ENCODE data around the gene SLC52A1. TPM values are rescaled to one million over a fixed set of nuclear protein-coding genes. Genes with fewer than 3 reads are reported as not detected.

Gene SLC52A1
- total RNA-seq, 1 experiment from 2014 or later, result 1.1 TPM

GRCh38 chr17:4998027-4998731, 37.0 kb downstream of the SLC52A1 start:
- ChIA-PET CTCF (interaction anchor here (0.9 to 2.3 kb wide), 7 partner anchors 10 to 89 kb away, joined by 3 to 17 read pairs (median 6); partner anchors contain the start of genes CAMTA2, ENO3 and SPAG7), POLR2A (interaction anchor here (1.0 to 2.0 kb wide), 2 partner anchors 31 to 58 kb away, joined by 3 to 11 read pairs; partner anchors contain the start of genes RNF167, SLC25A11 and SPAG7)
- peak; percentile 7 for ATAC-seq
- Mint-ChIP-seq H3K27me3 (ENCODE audit: low read depth) (peaks cover 24% of the 10 kb centered on the region), H3K36me3 (peaks cover 19% of the 10 kb centered on the region), H3K27ac (no peak overlapping the region), H3K4me1 (peaks cover 16% of the 10 kb centered on the region), H3K9me3 (no peaks in the 10 kb centered on the region), H3K4me3 (peak overlapping the region; percentile 87)
- peak; percentile 74 for DNase-seq (ENCODE audit: low spot score)
- TF ChIP-seq USF2 (CRISPR knock-in tag; IDR thresholded peaks at IDR 0.05), result peak; percentile 4; the same call in 1 of the 2 replicates
- no peak for TF ChIP-seq FOXP4 (CRISPR knock-in tag; IDR thresholded peaks at IDR 0.05)
- TF ChIP-seq E2F5 (CRISPR knock-in tag; IDR thresholded peaks at IDR 0.05), result 0 out of 2 replicates have a peak, but pooled peaks have one; percentile 13

- H3K4me1 Mint-ChIP-seq, result peaks cover 16% of the 10 kb centered on the region
- peak within 1 kb of the TSS; percentile 57; the same call in 1 of the 2 replicates for H3K27ac Mint-ChIP-seq
- ChIA-PET CTCF (interaction anchor here (0.9 to 2.3 kb wide), 11 partner anchors 9 to 88 kb away, joined by 3 to 17 read pairs (median 5); partner anchors contain the start of genes CAMTA2, ENO3 and SPAG7), POLR2A (interaction anchor here (0.5 to 2.0 kb wide), 4 partner anchors 10 to 107 kb away, joined by 3 to 12 read pairs (median 7); partner anchors contain the start of genes CAMTA2, RNF167, SLC25A11 and SPAG7)
- peak; percentile 94 for DNase-seq (ENCODE audit: low spot score)
- ATAC-seq, result peak; percentile 85
- peak within 1 kb of the TSS; percentile 87 for H3K4me3 Mint-ChIP-seq
- no peaks in the 10 kb centered on the region for H3K9me3 Mint-ChIP-seq
- H3K36me3 Mint-ChIP-seq, result peaks cover 18% of the 10 kb centered on the region
- TF ChIP-seq NR3C1 (CRISPR knock-in tag; conservative IDR thresholded peaks at IDR 0.05; ENCODE audit: low read depth) (0 out of 2 replicates have a peak, but pooled peaks have one; percentile 38), ETV6 (CRISPR knock-in tag; IDR thresholded peaks at IDR 0.05) (peak; percentile 14; the same call in 1 of the 2 replicates), FOXP4 (CRISPR knock-in tag; IDR thresholded peaks at IDR 0.05) (0 out of 2 replicates have a peak, but pooled peaks have one; percentile 15), E2F5 (CRISPR knock-in tag; IDR thresholded peaks at IDR 0.05) (peak; percentile 38; the same call in 1 of the 2 replicates), TP53 (CRISPR knock-in tag; IDR thresholded peaks at IDR 0.05) (peak; percentile 36; the same call in 1 of the 2 replicates), ZNF138 (CRISPR knock-in tag; conservative IDR thresholded peaks at IDR 0.05) (peak; percentile 89; the same call in 1 of the 2 replicates), ZNF416 (CRISPR knock-in tag; IDR thresholded peaks at IDR 0.05) (no peak), SP1 (CRISPR knock-in tag; conservative IDR thresholded peaks at IDR 0.05) (peak; percentile 78), USF2 (CRISPR knock-in tag; IDR thresholded peaks at IDR 0.05) (no peak), NR1H2 (CRISPR knock-in tag; IDR thresholded peaks at IDR 0.05) (no peak), ZBTB21 (CRISPR knock-in tag; IDR thresholded peaks at IDR 0.05; ENCODE audit: borderline replicate concordance) (0 out of 2 replicates have a peak, but pooled peaks have one; percentile 34), ESRRA (CRISPR knock-in tag; IDR thresholded peaks at IDR 0.05; ENCODE audit: borderline replicate concordance) (peak; percentile 31; the same call in 1 of the 2 replicates), IRF1 (CRISPR knock-in tag; IDR thresholded peaks at IDR 0.05) (0 out of 2 replicates have a peak, but pooled peaks have one; percentile 20), ZNF425 (CRISPR knock-in tag; conservative IDR thresholded peaks at IDR 0.05) (no peak), ZMAT4 (CRISPR knock-in tag; IDR thresholded peaks at IDR 0.05) (no peak), NFE2L1 (CRISPR knock-in tag; IDR thresholded peaks at IDR 0.05) (no peak)
- peaks cover 28% of the 10 kb centered on the region for H3K27me3 Mint-ChIP-seq (ENCODE audit: low read depth)
Measured at GRCh38 chr17:4997302-4998026, 37.8 kb downstream of the SLC52A1 start, which contains the start of the genes INCA1 and KIF1C. Gene INCA1 (minus strand): TSS chr17:4997522. CDS start chr17:4994437, 3,085 bp downstream. Gene KIF1C (plus strand): TSS chr17:4997950. CDS start chr17:5000247, 2,297 bp downstream.

Measured in WTC11 (cell line).